Stimulated activated CD4-positive, alpha-beta T cell treated with anti-CD3 and anti-CD28 coated beads, Interleukin-1b, Interleukin-23, amount 100 ng/mL, for 24 hours (primary cell): Measurements from ENCODE around the gene SYNJ1.
"Not testable (repeated sequence)": the region's sequence is repeated elsewhere in the genome, so short reads cannot be mapped to it uniquely, and the experiment has no call there.

ENCODE experiments used
- DNase-seq, 4 experiments: peaks; one replicate each; pipeline ENCODE4 v3.0.0-alpha.2; 2020; ENCODE audit warnings: low read depth in 4 of 4, low spot score in 1 of 4

The SYNJ1 gene

GRCh38 chr21:32613436-32614043 is 114.3 kb downstream of the SYNJ1 start:
- DNase-seq = no peak

GRCh38 chr21:32612999-32613337 is 114.8 kb downstream of the SYNJ1 start:
- no peak for DNase-seq

- DNase-seq = peak; percentile 59 to 78 (median 76)
Observed at GRCh38 chr21:32612075-32612998, 115.5 kb downstream of the SYNJ1 start, which contains the start of gene CFAP298. Gene CFAP298, minus strand, starts transcription at chr21:32612377. Its CDS starts 134 bp downstream, at chr21:32612243.

GRCh38 chr21:32611471-32611997 is 116.3 kb downstream of the SYNJ1 start:
- DNase-seq = peak in 2 of 4 experiments; percentile 7 to 15

- DNase-seq = not testable (repeated sequence)
Observed at GRCh38 chr21:32610940-32611339, 116.9 kb downstream of the SYNJ1 start.

DNA sequence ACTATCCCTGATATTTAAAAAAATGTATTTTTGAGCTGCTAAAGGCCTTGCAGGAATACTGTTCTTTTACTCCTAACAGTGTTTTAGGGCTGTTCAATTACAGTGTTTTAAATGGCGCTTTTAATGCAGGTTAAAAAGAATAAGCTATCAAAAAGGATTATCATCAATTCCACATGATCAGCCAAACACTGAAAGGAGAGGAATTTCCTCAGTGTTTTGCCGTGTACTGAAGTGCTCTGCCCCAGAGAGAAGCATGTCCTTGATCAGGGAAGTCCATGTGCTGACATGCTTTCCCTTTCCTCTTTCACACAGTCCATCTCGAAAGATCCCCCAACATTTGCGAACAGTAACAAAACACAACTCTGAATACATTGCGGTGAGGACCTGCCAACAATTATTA is 119.0 kb downstream of the SYNJ1 start:
- no peak for DNase-seq

- no peak for DNase-seq
Observed at GRCh38 chr21:32605469-32605868, 122.3 kb downstream of the SYNJ1 start.

DNA sequence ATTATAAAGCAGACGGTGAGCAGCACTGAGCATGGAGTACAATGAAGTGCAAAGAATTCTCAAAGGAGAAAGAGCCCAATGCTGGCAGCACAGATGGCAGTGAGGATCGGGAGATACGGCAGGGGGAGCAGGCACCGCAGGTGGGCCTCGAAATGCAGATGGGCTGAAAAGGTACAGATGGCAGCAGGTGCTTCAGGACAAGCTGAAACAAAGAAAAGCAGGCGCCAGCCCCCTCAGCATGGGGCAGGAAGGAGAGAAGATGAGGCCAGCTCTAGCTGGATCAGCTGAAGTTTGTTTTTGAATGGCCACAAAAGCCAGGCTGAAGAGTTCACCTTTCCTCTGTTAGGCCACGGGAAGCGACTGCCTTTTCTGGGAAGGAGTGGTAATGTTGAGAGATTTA is 123.3 kb downstream of the SYNJ1 start:
- no peak for DNase-seq

DNA sequence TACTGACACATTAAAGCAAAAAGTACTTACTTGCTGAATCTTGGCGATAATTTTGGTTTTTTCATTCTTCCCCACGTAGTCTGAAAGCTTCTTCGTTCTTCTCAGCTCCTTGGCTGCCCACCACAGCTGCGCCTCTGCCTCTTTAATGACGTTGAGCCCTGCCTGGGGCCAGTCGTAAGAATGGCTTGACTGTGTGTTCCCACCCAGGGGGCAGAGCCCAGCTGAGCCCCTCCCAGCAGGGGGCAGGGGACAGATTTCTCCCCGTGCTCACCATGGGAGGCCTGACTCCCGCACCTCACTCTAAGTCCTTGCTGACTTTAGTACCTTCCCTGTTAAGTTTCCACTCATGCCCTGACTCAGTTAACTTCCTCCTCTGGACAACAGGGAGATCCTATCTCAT is 124.7 kb downstream of the SYNJ1 start:
- DNase-seq = no peak

DNA sequence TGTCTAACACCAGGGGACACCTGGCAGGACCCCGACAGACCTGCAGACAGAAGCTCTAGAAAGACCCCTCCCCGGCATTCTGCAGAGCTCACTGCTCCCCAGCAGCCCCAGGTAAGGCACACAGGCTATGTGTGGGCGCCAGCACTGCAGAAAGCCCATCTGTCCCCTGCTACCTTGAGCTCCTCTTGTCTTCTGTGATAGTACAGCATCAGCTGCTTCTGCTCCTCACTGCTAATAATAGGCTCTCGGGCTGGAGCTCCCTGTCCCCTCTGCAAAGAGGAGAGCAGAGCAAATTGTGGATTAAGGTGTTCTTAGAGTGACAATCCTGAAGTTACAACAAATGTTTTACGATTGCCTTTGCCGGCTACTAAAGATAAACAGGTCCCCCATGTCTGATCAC is 125.7 kb downstream of the SYNJ1 start:
- no peak for DNase-seq

DNA sequence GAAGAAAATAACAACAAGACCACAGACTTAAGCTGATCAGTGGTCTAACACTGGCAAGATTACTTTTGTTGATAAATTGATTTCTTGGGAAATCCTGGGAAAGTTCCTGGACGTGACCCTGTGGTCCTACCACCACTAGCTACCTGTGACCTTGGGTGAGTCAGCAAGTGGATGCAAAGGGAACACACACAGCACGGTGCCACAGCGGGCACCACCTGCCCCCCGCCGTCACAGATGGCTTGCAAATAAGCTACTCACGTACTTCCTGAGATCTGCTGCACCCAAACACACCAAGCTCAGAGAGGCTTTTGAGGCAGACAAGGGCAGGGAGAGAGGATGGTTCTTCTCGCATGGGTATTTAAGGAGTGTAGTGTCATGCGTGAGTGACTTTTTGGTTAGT is 128.3 kb downstream of the SYNJ1 start:
- no peak for DNase-seq

DNA sequence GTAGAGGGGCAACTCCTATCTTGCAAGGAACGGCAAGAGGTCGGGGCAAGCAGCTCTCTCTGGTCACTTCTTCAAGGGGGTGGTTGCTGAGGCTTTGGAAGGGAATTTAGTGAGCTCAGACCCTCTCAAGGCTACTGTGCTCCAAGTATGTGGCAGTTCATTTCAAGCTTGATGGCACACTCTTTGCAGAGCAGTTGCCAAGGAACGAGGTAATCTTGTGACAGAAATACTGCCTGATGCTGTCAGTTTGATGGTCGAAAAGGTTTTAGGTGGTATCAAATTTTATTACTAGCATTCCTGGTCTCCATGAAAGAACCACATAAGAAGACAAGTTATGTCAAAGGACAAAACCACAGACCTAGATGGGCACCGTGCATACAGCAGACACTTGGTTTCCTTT is 128.7 kb downstream of the SYNJ1 start:
- DNase-seq = no peak

GRCh38 chr21:32597205-32597604 is 130.6 kb downstream of the SYNJ1 start:
- no peak for DNase-seq

GRCh38 chr21:32595431-32595830 is 132.4 kb downstream of the SYNJ1 start:
- no peak for DNase-seq

DNA sequence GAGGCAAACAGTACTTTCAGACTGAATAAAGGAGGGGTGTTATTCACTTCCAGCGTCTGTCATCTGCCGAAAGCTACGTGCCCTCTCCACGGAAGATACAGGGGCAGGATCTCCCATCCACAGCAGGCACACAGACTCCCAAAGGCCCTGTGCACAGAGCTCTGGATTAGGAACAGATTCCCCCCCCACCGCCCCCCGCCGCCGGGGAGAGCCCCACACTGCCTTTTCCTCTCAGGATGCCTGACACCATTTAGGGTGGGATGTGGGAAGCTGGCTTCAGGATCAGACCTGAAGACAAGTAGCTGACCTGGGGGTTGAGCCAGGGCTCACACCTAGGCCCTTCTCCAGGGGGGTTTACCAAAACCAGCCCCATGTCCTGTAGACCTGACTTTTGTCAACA is 134.1 kb downstream of the SYNJ1 start:
- DNase-seq = no peak

DNA sequence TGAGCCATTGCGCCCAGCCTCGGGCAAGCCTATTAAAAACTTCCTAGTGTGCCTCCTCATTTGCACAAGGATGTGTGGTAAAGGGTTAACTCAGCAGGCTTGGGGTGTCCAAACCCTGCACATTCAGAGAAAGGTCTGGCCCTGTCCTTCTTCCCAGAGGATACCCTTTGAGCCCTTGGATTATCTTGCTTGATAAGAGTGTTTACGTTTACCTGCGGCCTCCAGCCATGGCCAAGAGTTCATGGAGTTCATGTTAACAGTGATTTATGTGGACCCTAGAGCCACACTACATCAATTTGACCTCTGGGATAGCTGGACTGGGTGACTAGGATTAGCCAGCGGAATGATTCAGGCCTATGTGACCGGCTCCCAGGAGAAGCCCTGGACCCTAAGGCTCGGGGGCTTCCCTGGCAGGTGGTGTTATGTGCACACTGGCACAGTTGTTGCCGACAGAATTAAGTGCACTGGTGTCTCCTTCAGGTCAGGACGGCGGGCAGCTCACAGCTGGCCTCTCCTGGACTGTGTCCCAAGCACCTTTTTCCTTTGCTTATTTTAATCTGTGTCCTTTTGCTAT is 134.8 kb downstream of the SYNJ1 start:
- no peak for DNase-seq

GRCh38 chr21:32590130-32590529 is 137.7 kb downstream of the SYNJ1 start:
- DNase-seq = no peak

DNA sequence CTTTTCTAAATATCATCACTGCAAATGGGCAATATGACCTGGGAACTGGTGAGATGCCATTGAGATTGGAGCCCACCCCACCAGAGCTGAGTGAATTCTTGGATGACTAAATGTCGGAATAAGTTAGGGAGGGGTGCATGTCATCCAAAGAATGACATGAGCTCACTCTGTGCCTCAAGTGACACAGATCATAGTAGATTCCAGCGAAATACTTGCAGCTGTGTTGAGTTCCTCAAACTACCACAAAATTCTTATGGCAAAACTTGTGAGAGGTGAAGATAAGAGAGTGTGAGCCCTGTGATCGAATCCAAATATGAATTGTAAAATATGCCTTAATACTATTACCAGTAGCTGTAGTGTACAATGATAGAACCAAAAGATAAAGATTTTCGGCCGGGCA is 140.2 kb downstream of the SYNJ1 start:
- DNase-seq = no peak

DNA sequence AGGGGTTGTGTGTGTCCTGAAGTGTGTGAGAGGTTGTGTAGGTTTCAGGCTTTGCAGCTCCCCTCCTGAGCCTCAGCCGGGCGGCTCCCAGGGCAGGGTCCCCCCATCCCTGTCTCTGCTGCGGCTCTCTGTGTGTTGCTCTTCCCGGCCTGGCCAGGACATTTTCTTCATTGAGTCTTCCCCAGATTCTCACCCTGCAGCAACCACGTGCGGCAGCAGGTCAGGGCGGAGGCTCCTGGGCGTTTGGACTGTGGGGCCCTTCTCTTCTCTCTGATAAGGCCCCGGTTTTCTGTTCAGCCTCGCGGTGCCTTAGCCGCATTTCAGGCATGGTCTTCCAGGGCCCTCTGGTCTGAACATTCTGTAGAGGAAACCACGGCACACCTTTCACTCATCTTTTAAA is 140.7 kb downstream of the SYNJ1 start:
- no peak for DNase-seq

- DNase-seq = no peak
Observed at GRCh38 chr21:32585970-32586369, 141.8 kb downstream of the SYNJ1 start.

GRCh38 chr21:32585042-32585710 is 142.6 kb downstream of the SYNJ1 start, which contains the start of gene TCP10L:
Gene TCP10L, minus strand, starts transcription at chr21:32585523. Its CDS starts 1,219 bp downstream, at chr21:32584304.
- DNase-seq = no peak
